ENCODE measurements around the gene GPR68.

- TF ChIP-seq POLR2A (IDR thresholded peaks at IDR 0.05; ENCODE audit: low read depth, low read length) (no peak), POLR2AphosphoS5 (IDR thresholded peaks at IDR 0.05; ENCODE audit: low read depth, low read length) (no peak)
Measured at GRCh38 chr14:91245029-91245428, 525 bp upstream of the GPR68 start.
